ENCODE data around the gene LPCAT1.
"Not testable (repeated sequence)": the region's sequence is repeated elsewhere in the genome, so short reads cannot be mapped to it uniquely, and the experiment has no call there.

Gene LPCAT1

DNA sequence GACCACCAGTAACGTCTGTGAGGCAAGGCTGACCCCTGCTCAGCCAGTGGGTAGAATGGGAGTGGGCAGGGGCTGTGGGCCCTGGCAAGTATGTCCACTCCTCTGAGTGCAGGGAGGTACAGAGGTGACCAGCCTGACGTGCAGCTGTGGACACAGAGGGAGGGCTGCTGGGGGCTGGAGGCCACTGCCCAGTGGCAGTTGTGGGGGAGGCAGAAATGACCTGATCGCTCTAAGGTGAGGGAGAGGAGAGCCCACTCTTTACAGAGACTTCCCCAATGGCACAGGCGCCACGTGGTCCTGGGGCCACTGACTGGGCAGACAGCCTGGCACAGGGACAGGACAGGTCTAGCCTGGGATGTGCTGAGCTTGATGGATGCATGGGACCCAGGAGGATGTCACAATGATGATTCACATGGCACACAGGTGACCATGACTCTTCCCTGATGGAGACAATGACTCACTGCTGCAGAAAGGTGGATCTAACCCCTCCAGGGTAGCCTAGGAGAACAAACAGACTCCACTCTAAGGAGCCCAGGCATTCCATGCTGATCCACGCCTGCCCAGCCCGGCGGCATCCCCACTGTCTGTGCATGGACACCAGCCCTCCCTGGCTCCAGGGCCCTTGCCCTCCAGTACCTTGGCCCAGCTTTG, 7.7 kb downstream of the LPCAT1 start:
- no peak overlapping the region for H3K4me3 ChIP-seq (ENCODE audit: low read depth, low read length)
- TF ChIP-seq CTCF (IDR thresholded peaks at IDR 0.05; ENCODE audit: low read depth, low read length): no peak

DNA sequence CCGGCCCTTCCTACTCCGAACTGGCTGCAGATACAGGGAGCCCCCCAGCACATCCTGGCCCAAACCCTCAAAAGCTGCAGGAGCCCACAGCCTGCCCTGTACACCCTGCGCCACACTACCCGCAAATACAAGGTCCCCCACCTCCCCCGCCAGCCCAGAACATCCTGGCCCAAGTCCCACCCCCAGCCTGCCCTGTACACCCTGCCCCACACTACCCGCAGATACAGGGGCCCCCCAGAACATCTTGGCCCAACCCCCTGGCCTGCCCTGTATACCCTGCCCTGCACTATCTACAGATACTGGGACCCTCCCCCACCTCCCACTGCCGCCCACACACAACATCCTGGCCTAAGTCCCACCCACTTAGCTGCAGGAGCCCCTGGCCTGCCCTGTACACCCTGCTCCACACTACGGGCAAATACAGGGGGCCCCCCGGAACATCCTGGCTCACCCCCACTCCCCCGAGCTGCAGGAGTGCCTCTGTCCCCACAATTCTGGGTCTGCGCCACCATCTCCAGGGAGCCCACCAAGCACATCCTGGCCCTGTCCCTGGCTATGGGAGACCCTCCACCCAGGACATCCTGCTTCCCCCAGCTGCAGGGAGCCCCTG, 8.3 kb downstream of the LPCAT1 start:
- TF ChIP-seq CTCF (IDR thresholded peaks at IDR 0.05; ENCODE audit: low read depth, low read length): no peak
- no peak overlapping the region for H3K4me3 ChIP-seq (ENCODE audit: low read depth, low read length)

DNA sequence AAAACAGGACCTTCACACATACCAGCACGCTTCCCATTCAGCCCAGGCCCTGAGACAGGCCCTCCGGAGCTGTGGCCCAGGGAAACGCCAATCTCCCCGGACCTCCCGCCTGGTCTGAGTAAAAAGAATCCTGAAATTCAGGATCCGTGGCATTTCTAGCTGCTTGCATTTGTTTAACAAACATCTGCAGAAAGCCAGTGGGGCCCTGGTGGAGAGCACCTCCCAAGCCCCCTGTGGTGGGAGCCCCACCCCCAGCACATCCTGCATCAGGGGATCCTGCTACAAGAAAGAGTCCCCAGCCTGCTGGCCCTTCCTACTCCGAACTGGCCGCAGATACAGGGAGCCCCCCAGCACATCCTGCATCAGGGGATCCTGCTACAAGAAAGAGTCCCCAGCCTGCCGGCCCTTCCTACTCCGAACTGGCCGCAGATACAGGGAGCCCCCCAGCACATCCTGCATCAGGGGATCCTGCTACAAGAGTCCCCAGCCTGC, 8.9 kb downstream of the LPCAT1 start:
- H3K4me3 ChIP-seq (ENCODE audit: low read depth, low read length): not testable (repeated sequence)

DNA sequence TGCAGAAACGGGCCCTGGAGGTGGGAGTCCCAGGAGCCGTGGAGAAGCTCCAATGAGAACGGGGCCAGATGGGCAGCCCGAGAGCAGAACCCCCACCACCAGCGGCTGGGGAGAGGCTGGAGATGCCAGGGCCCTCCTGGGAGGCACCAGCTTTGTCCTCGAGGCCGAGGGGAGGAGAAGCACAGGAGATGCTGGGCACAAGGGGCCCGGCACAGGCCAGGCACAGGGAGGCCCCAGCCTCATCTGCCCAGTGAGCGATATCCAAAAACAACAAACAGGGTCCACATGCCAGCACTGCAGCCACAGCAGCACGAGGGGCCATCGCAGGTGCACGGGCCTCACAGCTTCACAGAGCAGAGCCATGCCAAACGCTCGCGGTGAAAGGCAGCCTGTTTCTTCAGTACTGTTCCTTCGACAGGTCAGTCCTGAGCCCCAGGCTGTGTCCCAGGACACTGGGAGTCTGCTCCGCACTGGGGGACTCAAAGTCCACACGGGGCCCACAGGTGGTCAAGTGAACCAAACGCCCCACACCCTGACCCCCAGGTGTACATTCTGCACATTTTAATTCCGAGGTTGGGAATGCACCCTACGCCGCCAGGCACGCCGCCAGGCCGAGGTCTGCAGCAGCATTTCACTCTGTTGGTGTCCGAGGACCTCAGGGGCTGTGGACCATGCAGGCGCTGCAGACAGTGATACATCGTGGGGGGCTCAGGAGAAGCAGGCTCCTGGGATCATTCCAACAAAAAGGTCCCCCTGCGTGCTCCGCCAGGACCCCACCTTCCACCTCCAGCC, 9.5 kb downstream of the LPCAT1 start:
- TF ChIP-seq CTCF (IDR thresholded peaks at IDR 0.05; ENCODE audit: low read depth, low read length): no peak
- no peak overlapping the region for H3K4me3 ChIP-seq (ENCODE audit: low read depth, low read length)

DNA sequence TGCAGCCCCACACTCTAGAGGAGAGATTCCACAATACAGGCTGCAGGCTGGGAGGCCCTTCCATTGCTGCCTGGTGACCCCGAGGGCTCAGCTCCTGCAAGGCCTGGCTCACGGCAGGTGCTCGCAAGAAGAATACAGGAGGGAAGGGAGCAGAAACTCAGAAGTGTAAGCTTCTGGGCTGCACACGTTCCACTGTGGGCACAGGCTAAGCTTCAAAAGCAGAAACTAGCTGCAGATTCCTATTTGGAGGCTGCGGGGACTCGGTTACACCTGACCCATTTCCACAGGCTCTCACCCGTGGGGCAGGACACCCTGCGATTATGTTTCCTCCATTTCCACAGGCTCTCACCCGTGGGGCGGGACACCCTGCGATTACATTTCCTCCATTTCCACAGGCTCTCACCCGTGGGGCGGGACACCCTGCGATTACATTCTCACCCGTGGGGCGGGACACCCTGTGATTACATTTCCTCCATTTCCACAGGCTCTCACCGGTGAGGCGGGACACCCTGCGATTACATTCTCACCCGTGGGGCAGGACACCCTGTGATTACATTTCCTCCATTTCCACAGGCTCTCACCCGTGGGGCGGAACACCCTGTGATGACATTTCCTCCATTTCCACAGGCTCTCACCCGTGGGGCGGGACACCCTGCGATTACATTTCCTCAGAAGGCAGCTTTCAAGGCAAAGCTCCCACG, 10.3 kb downstream of the LPCAT1 start:
- H3K4me3 ChIP-seq (ENCODE audit: low read depth, low read length): no peak overlapping the region
- TF ChIP-seq CTCF (IDR thresholded peaks at IDR 0.05; ENCODE audit: low read depth, low read length): no peak

- H3K4me3 ChIP-seq (ENCODE audit: low read depth, low read length): no peak overlapping the region
- no peak for TF ChIP-seq CTCF (IDR thresholded peaks at IDR 0.05; ENCODE audit: low read depth, low read length)
Observed at GRCh38 chr5:1512541-1513291, 11.0 kb downstream of the LPCAT1 start.

All from WI38 (cell line).